Measurements from ENCODE around the gene GMCL1.

Gene GMCL1

DNA sequence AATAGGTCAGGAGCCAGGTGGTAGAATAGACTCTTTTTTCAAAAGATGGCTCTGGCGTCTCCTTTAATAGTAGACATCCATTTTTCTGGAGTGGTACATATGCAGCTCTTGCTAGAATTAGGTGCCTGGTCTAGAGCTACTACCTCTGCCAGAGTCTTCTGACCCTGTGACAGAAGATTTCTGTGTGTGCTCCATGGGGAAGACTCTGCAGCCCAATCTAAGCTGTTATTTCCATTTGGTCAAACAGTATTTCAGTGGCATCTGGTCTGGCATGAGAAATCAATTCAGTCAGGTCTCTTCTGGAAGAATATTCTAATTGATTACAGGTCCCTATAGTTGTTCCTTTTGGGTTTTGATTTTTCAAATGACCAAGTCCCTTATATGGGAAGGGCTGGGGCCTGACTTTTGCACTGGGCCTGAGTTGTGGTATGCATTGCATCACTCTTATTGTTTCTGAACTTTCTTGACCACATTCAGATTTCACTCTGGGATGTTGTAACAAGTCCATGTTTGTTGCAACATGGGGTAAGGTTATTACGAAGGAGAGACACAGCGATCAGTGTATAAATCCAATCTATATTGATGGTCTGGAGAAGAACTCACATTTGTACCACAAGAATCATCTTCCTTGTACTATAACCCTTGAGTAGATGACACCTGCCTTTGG lies 97.5 kb downstream of the GMCL1 start:
- no peak for DNase-seq (ENCODE audit: low read depth in 3 of 3)
